KMS-11 (cell line): ENCODE data around the gene ACP2.

Source experiments
- H2AFZ ChIP-seq: fragments of 200-600 bp; sonication (generic); 2 replicates; pipeline ENCODE4 v1.6.1; 2016; ENCODE audit warnings: antibody characterized with exemption, mixed run types, low read depth
- H3K27ac ChIP-seq: fragments of 200-600 bp; sonication (generic); 2 replicates; pipeline ENCODE4 v1.6.1; 2016; ENCODE audit warnings: mild to moderate bottlenecking, mixed run types
- H3K27me3 ChIP-seq: fragments of 200-600 bp; sonication (generic); 2 replicates; pipeline ENCODE4 v1.6.1; 2017; ENCODE audit warnings: mild to moderate bottlenecking, low read depth, mixed run types, moderate library complexity; ENCODE audit not compliant: insufficient read depth
- H3K36me3 ChIP-seq: fragments of 200-600 bp; sonication (generic); 2 replicates; pipeline ENCODE4 v1.6.1; 2017; ENCODE audit warnings: mild to moderate bottlenecking, mixed run types; ENCODE audit not compliant: insufficient read depth
- H3K4me1 ChIP-seq: fragments of 200-600 bp; sonication (generic); 2 replicates; pipeline ENCODE4 v1.6.1; 2016; ENCODE audit warnings: mild to moderate bottlenecking, low read depth, mixed run types; ENCODE audit not compliant: poor library complexity, severe bottlenecking
- H3K4me2 ChIP-seq: fragments of 200-600 bp; sonication (generic); 2 replicates; pipeline ENCODE4 v1.7.0; 2016; ENCODE audit warnings: mild to moderate bottlenecking, mixed run types
- H3K4me3 ChIP-seq: fragments of 200-600 bp; sonication (generic); IDR thresholded peaks from 2 replicates; pipeline ENCODE4 v1.6.1; 2017; ENCODE audit warnings: low read depth, low read length, mixed read lengths; ENCODE audit not compliant: insufficient read depth
- H3K79me2 ChIP-seq: fragments of 200-600 bp; sonication (generic); 2 replicates; pipeline ENCODE4 v1.6.1; 2016; ENCODE audit warnings: low read depth, mixed run types; ENCODE audit not compliant: insufficient read depth
- H3K9ac ChIP-seq: fragments of 200-600 bp; sonication (generic); 2 replicates; pipeline ENCODE4 v1.6.1; 2016; ENCODE audit warnings: mild to moderate bottlenecking, mixed run types
- H4K20me1 ChIP-seq: fragments of 200-600 bp; sonication (generic); 2 replicates; pipeline ENCODE4 v1.6.1; 2016; ENCODE audit warnings: mild to moderate bottlenecking, mixed run types; ENCODE audit not compliant: insufficient read depth
- TF ChIP-seq, protein P1 (sequence below): fragments of 200-600 bp; sonication (generic); conservative IDR thresholded peaks from 2 replicates; pipeline ENCODE4 v1.6.1; 2017; ENCODE audit warnings: low read depth, mild to moderate bottlenecking, antibody characterized with exemption, low read length, moderate library complexity, mixed read lengths

The ACP2 gene

GRCh38 chr11:47288066-47288465 lies 39.5 kb upstream of the ACP2 start:
- H4K20me1 ChIP-seq: no peaks in the 10 kb centered on the region
- H3K27ac ChIP-seq: no peak overlapping the region
- H2AFZ ChIP-seq: no peak overlapping the region
- TF ChIP-seq, protein P1, sequence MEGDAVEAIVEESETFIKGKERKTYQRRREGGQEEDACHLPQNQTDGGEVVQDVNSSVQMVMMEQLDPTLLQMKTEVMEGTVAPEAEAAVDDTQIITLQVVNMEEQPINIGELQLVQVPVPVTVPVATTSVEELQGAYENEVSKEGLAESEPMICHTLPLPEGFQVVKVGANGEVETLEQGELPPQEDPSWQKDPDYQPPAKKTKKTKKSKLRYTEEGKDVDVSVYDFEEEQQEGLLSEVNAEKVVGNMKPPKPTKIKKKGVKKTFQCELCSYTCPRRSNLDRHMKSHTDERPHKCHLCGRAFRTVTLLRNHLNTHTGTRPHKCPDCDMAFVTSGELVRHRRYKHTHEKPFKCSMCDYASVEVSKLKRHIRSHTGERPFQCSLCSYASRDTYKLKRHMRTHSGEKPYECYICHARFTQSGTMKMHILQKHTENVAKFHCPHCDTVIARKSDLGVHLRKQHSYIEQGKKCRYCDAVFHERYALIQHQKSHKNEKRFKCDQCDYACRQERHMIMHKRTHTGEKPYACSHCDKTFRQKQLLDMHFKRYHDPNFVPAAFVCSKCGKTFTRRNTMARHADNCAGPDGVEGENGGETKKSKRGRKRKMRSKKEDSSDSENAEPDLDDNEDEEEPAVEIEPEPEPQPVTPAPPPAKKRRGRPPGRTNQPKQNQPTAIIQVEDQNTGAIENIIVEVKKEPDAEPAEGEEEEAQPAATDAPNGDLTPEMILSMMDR: no peak
- no peaks in the 10 kb centered on the region for H3K79me2 ChIP-seq
- H3K27me3 ChIP-seq: no peaks in the 10 kb centered on the region
- H3K36me3 ChIP-seq: no peaks in the 10 kb centered on the region; the same call in 1 of the 2 replicates
- no peak overlapping the region for H3K4me3 ChIP-seq
- H3K9ac ChIP-seq: no peak overlapping the region
- no peak overlapping the region for H3K4me2 ChIP-seq
- no peaks in the 10 kb centered on the region for H3K4me1 ChIP-seq

DNA sequence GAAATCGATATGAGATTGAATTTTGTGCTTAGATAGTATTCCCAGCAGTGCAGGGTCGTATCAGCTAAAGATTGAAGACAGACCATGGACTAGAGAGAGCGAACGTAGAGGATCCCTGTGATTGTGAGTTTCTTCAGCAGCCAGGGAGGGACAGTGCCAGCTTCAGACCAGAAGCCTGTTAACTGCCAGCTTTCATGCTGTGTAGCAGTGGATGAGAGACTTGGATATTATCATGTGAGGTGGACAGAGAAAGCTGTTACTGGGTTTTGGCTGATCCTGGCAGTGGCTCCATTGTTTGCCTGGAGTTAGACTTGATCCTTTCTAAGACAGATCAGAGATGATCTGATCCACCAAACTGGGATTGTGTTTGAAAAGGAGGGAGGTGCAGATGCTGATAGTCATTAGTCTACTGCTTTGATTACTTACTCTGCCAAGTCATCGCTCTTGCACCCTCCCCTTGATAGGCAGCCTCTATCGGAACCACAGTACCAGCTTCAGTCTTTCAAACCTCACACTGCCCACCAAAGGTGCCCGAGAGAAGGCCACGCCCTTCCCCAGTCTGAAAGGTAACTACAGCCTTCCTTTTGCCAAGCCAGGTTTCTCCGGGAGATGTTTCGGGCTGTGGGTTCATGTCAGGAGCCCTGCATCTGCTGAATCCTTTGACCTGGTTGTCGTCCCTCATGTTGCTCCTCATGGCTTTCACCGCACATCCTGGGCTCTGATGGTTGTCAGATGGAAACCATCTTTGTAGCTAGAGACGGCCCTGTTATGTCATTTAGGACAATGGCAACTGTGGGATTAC lies 37.6 kb upstream of the ACP2 start:
- Histone ChIP-seq H3K36me3 (no peaks in the 10 kb centered on the region; the same call in 1 of the 2 replicates), H4K20me1 (no peaks in the 10 kb centered on the region)

DNA sequence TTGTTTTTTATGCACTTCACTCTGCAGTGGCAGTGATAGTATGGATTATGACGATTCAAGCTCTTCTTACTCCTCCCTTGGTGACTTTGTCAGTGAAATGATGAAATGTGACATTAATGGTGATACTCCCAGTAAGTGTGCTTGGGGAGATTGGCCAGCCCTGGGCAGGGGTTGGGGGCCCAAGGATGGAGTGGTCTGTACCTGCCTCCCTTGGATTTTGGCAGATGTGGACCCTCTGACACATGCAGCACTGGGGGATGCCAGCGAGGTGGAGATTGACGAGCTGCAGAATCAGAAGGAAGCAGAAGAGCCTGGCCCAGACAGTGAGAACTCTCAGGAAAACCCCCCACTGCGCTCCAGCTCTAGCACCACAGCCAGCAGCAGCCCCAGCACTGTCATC lies 35.5 kb upstream of the ACP2 start:
- H3K79me2 ChIP-seq: no peaks in the 10 kb centered on the region
- no peak overlapping the region for H3K27ac ChIP-seq
- H4K20me1 ChIP-seq: no peaks in the 10 kb centered on the region
- no peaks in the 10 kb centered on the region; the same call in 1 of the 2 replicates for H3K36me3 ChIP-seq
- TF ChIP-seq, protein P1: no peak
- H3K9ac ChIP-seq: no peak overlapping the region
- no peaks in the 10 kb centered on the region for H3K4me1 ChIP-seq
- no peak overlapping the region for H3K4me3 ChIP-seq
- no peaks in the 10 kb centered on the region for H3K27me3 ChIP-seq
- H3K4me2 ChIP-seq: no peak overlapping the region
- no peak overlapping the region for H2AFZ ChIP-seq

More for the DNA sequence above, 37.6 kb upstream of the ACP2 start:
- Histone ChIP-seq H3K9ac (no peak overlapping the region), H3K27me3 (no peaks in the 10 kb centered on the region), H3K4me3 (no peak overlapping the region), H3K79me2 (no peaks in the 10 kb centered on the region), H3K27ac (no peak overlapping the region), H3K4me1 (no peaks in the 10 kb centered on the region), H3K4me2 (no peak overlapping the region), H2AFZ (no peak overlapping the region)
- TF ChIP-seq, protein P1: no peak

DNA sequence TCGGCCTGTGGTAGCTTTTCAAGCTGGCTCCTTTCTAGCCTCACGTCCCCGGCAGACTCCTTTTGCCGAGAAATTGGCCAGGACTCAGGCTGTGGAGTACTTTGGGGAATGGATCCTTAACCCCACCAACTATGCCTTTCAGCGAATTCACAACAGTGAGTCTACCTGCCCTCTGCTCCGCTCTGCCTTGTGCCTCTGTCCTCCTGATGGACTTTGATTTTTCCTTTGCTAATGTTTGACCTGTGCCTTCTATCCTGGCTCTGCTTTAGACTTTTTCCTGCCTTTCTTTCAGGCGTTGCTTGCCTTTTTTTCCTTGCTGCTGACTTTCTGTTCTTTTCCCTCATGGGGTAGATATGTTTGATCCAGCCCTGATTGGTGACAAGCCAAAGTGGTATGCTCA lies 33.8 kb upstream of the ACP2 start:
- no peaks in the 10 kb centered on the region for H3K27me3 ChIP-seq
- TF ChIP-seq, protein P1: no peak
- no peaks in the 10 kb centered on the region for H4K20me1 ChIP-seq
- no peaks in the 10 kb centered on the region for H3K4me1 ChIP-seq
- no peak overlapping the region for H3K4me2 ChIP-seq
- H3K9ac ChIP-seq: no peak overlapping the region
- H3K36me3 ChIP-seq: no peaks in the 10 kb centered on the region; the same call in 1 of the 2 replicates
- no peak overlapping the region for H3K4me3 ChIP-seq
- H2AFZ ChIP-seq: no peak overlapping the region
- no peak overlapping the region for H3K27ac ChIP-seq
- H3K79me2 ChIP-seq: no peaks in the 10 kb centered on the region
